Superior temporal gyrus (tissue), 1 donor: ENCODE measurements around the gene TMEM271.
A peak's percentile ranks its signal among the peaks of the same experiment; 100 is the strongest.
"Not testable (repeated sequence)": the region's sequence is repeated elsewhere in the genome, so short reads cannot be mapped to it uniquely, and the experiment has no call there.

ENCODE experiments used
- DNase-seq: peaks from one replicate; pipeline ENCODE4 v3.0.0-alpha.2; 2016; ENCODE audit errors: extremely low spot score

Gene TMEM271

DNA sequence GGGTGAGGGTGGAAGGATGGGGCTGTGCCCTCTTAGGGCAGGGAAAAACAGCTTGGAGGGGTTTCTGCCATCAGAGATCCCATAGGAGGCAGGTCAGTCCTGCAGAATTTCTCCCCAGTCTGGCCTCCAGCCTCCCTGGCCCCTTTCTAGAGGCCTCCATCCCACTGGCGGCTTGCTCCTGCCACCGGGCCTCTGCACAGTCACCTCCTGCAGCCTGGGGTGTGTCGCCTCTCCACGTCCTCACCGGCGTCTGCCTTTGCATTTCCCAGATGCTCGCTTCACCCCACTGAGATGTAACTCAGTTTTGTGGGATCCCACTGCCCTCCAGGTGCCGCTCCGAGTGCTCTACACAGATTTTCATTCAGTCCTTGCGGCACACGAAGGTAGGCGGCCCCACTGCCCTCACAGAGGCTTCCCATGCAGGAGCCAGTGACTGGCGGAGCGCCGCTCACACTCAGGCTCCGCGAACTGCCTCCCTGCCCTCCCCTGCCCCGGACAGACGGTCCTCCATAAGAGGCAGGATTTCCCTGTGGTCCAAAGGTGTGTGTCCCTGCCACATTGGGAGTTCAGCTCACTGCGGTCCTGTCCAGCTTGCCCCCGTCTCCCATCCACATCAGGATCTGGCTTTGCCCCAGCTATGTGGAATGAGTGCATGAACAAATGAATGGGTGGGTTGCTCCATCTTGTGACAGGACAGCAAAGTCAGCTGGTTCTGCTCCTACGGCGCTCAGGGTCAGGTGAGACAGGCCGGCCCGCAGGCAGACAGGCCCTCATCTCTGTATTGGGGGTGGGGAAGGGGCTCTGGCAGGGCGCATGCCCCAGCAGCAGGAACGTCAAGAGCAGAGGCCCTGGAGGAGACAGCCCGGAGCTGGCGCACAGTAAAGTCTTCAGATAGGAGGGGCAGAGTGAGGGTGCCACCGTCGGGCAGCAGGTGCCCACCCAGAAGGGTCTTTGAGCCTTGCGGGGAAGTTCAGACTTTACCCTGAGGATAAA is 2.7 kb upstream of the TMEM271 start:
- no peak for DNase-seq

DNA sequence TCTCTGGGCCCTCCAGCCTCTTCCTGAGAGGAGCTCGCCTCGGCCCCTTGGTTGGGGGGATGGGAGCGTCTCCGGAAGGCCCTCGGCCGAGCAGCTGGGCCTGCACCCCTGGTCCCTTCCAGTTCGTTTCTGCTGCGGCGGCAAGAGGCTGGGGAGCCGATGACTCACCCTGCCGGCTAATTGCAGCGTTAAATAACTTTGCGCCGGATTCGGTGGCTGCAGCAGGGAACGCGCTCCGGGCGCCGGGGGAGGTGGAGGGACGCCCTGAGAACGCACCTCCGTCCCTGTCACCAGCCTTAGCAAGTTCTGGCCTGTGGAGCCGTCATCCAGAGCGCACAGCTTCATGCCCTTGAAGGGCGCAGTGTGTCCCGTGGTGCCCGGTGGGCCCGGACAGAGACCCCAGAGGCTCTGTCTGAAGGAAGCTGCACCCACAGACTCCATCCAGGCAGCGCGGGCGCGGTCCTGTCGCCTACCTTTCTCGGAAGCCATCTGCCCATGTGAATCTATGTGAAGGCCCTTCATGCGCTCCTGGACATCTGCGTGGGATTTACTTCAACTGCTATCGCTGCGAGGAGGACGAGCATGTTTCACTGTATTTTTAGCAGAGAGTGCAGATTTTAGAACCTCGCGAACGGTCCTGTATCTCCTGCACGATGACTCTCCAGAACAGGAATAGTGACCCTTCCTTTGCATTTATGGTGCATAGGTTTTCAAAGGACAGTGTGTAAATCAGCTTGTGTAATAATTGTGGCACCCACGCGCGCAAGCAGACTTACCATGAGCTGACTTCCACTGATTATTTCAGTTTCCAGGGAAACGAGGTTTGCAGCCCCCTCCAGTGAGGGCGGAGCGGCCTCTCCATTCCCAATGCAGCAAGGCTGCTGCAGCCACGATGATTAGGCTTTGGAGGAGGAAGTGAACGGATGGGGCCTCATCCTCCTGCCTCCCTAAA is 1.7 kb upstream of the TMEM271 start:
- peak; percentile 56 for DNase-seq

DNA sequence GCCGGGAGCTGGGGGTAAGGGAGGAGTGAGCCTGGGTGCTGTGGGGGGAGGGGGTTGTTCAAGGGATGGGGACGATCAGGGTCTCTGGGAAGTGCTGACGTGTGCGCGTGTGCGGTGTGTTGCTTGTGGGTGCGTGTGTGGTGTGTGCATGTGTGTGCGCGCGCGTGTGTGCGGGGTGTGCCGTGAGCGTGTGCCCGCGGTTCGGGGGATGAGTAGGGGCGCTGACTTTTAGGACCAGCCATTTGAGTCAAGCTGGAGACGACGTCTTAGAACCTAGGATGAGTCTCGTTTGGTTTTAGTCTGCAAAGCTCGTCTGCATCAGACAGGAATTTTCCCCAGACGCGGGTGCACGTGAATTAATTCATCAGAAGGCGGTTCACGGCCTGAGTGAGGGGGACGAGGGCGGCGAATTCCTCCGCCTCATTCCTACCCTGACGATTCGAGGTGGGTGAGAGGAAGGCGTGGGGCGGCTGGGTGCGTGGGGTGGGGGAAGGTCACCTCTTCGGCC is 950 bp upstream of the TMEM271 start:
- no peak for DNase-seq

DNA sequence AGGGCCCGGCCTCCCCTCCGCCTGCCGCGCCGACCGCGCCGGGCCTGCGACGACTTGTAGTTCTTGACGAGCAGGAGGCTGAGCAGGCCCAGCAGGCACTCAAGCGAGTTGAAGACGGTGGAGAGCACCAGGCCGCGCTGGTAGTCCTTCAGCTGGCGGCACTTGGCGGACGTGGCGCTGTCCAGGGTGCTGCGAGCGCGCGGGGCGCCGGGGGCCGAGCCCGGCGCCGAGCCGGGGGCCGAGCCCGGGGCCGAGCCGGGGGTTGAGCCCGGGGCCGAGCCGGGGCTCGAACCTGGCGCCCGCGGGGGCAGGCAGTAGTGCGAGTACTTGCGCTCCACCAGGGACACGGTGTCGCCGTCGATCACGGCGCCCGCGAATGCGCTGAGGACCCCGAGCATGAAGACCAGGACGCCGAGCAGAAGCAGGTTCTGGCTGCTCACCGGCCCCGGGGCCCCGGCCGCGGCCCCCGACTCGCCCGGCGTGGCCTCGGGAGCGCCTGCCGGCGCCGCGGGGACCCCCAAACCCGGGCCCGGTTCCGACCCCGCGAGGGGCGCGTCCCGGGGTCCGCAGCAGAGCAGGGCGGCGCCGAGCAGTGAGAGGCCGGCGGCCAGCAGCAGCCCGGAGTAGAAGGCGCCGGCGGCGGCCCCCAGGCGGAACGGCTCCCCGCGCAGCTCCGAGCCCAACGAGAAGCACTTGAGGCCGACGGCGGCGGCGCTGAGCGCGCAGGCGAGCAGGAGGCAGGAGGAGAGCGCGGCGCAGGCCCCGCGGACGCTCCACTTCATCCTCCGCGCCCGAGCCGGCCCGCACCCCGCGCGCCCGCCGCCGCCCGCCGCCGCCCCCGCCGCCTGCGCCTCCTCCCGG is 584 bp downstream of the TMEM271 start:
- no peak for DNase-seq

DNA sequence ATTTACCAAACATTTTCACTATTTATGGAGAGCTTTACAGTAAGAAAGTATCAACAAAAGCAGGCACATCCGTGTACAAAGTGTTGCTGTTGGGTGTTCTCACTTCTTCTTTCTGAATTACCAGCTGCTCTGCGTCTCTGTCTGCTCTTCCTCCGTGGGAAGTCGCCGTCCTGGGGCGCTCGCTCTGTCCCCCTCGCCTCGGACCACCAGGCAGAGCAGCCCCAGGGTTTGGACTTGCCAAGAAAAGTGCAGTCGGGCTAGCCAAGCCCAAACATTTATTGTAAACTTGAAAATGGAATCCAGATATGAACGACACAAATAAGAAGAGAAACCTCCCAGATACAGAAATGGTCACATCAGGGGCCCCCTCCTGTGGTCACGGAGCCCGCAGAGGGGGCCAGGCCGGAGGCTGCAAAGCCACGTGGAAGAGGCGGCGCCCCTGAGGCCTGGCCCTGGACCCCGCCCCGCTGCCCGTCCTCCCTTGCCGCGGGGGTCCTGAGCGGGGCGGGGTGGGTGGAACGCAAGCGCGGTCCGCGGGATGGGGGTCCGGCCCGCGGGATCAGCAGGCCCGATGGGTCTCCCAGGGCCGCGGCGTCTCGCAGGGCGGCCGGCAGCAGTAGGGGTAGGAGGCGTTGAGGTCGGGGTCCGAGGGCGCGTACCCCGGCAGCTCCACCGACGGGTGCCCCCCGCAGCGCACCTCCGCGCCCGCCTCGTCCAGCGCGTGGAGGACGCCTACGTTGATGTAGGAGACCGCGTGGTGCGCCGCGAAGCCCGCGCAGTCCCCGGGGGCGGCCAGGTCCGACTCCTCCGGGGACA is 1.5 kb downstream of the TMEM271 start:
- no peak for DNase-seq

DNA sequence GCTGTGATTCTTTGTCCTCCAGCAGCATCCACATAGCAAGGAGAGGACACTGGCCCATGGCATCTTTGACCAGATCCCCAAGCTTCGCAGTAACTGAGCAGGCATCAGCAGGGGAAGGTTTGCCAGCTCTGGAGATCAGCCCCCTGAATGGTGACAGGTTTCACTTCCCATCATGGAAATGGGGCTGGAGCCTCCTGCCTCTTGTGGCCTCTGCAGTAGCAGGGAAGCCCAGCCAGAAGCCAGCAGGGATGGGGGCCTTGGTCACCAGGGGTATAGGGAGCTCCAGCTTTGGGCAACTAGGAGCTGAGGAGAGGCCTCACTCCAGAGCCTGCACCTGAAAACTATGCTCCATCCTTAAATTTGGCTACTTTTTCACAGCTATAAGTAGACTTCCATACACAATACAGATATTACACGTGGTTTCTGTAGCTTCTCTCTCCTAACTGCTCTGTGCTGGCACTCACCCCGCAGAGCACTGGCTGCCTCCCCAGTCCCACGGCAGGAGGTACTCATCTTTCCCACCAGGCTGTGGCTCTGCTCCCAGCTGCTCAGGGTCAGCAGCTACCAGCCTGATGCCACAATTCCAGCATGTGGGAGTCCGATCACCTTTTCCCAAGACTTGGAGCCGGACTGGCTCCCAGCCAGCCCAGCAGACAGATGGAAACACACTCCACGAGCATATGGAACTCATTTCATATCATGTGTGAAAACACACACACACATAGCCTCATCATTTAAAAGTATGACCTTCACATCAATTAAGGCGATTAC is 2.8 kb downstream of the TMEM271 start:
- DNase-seq = no peak

DNA sequence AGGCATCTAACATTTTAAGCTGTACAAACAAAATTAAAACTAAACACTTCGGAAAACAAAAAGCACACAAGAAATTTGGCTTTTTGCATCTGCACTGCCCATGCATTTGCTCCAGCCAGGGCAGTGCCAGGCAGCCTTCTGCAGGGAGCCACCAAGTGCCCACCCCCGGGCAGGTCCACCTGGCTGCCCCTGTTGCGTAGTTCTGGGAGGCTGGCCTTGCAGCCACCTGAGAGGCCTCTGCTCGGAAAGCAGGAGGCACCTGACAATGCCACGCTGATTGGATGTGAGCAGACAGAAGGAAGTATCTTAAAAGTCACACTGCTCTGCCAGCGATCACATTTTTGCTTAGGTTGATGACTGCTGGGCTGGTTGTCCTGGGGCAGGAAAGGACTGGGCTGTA is 3.5 kb downstream of the TMEM271 start:
- DNase-seq = no peak

DNA sequence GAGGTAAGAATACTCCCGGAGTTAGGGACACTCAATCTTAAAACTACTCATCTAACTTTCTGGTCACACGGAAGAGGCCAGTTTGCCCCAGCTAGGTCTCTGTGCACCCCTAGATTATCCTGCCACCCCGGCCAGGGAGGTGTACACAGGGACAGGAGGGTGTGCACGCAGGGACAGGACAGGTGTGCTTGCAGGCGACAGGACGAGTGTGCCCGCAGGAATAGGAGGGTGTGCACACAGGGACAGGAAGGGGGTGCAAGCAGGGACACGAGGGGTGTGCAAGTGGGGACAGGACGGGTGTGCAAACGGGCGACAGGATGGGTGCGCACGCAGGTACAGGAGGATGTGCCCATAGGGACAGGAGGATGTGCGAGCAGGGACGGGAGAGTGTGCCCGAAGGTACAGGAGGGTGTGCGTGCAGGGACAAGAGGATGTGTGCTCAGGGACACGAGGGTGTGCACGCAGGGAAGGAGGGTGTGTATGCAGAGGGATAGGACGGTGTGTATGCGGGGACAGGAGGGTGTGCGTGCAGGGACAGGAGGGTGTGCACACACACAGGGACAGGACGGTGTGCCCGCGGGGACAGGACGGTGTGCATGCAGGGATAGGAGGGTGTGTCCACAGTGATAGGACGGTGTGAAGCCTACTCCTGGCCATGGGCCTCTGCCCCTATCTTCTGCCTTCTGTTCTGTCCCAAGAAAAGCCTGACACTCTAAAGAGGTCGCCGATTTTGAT is 4.1 kb downstream of the TMEM271 start:
- DNase-seq = no peak

DNA sequence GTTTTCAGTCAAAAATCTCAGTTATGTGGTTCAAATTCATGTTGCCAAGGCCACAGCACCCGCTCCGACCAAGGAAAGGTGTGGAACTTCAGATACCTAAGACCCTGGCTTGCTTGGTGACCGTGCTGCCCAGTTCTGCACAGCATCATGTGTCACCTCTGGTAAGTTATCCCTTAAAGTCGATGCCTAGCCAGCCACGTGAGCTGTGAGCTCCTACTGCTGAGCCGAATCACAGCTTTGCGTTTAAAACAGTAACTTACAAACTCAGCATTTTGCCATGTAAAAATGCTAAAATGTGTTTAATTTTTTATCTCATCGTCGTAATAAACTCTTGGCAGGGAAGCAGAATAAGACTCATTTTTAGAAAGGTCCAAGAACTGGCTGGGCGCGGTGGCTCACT is 5.3 kb downstream of the TMEM271 start:
- no peak for DNase-seq

DNA sequence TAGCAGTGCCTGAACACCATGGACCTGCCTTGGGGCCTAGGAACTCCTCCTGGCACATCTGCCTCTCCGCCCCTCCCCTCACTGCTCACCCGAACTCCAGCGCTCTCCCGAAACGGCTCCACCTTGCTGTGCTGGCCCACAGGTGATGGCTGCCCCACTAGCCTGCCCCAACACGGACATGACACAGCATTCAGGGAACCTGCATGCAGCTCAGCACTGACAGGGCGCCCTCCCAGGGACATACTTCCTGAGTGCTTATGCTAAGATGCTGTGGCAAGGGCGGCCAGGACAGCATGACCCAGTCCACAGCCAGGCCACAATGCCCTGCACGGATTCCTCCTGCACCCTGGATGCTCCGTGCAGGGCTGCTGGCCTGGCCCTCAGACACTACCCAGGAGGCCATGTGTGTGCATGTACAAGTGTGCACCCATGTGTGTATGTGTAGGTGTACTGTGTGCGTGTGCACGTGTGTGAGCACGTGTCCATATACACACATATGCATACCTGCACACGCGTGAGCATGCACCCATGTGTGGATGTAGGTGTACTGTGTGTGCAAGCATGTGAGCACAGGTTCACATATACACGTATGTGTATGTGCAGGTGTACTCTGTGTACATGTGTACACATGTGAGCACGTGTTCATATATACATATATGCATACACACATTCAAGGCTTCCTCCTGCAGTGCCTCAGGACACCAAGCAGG is 6.0 kb downstream of the TMEM271 start:
- DNase-seq = no peak

DNA sequence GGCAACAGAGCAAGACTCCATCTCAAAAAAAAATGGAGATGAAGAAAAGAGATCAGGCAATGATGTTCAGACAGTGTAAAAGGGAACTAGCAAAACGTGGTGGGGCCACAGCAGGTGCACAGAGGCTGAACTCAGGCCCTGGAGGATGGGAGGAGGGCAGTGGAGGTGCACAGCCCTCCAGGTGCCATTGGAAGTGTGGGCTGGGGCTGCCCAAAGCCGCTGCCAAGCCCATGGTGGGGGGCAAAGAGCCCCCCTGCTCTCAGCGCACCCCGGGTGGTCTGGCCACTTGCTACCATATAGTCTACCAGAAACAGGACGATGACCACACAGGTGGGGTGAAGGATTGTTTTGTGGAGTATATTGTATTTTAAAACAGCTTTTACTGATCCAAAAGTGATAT is 7.1 kb downstream of the TMEM271 start:
- no peak for DNase-seq

DNA sequence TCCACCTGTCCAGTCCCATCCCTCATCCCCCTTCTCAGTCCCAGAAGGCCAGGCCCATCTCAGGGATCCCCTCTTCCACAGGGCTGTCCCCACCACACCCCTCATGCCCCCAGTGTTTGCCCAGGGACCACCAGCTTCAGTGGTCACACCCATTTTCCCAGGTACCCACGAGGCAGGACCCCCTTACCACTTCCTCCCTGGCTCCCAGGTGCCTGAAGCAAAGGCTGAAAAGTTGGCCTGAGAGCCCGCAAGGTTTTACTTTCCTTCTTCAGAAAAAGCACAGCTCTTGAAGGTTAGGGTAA is 7.8 kb downstream of the TMEM271 start:
- DNase-seq = no peak

DNA sequence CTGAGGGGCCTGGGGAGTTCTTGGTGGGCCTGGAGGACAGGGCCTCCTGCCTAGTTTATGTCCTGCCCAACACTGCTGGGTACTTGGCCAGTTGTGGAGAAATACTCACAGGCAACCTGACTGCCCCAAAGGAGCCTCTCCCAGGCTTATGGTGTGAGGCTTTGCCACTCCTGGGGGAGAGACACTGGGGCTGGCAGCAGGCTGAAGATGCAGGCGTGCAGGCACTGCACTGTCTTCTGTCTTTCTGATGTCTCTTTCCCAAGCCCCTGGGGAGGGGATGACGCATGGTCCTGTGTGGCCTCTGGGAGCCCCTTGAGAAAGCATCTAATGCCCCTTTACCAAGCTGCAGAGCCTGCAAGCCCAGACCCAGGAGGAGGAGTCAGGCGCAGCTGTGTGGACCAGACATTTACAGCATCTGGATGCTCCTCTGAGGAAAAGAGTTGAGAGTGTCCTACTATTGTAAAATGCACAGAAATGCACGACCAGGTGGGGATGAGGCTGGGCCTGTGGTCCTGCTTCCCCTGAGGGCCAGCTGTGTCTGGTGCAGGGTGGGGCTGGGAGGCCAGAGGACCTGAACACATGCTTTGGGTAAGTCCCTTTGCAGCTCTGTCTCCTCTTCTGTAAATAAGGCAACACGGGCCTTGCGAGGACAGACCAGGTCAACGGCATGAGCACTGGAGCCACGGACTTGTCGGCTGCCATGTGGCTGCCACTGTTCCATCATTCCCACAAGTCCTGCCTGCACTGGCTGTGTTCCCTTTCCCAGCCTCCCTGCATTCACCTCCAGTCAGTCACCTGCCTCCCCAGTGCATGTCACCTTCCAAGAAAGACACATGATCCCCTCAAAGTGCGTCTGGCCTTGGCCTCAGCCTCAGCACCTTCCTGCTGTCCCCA is 8.4 kb downstream of the TMEM271 start:
- DNase-seq = no peak

DNA sequence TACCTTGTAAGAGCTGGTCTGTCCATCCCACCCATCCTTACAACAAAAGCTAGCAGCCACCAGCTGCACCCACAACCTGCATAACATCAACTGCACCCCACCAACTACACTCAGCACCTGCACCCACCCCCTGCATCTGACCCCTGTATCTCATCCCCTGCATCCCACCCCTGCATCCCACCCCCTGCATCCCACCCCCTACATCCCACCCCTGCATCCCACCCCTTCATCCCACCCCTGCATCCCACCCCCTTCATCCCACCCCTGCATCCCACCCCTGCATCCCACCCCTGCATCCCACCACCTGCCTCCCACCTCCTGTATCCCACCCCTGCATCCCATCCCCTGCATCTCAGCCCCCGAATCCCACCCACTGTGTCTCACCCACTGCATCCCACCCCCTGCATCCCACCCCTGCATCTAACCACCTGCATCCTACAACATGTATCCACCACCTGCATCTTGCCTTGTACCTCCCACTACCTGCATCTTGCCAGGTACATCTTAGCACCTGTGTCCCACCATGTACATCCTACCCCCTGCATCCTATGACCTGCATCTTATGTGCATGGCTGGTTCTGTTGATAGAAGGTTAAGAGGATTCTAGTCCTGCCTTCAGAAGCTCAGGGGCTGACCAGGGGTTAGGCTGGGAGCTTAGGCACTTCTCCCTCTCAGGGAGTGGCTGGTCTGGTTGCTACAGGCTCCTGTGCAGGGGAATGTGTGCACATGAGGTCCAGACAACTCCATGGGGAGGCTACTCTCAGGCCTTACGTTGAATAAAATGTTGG is 9.4 kb downstream of the TMEM271 start:
- no peak for DNase-seq

DNA sequence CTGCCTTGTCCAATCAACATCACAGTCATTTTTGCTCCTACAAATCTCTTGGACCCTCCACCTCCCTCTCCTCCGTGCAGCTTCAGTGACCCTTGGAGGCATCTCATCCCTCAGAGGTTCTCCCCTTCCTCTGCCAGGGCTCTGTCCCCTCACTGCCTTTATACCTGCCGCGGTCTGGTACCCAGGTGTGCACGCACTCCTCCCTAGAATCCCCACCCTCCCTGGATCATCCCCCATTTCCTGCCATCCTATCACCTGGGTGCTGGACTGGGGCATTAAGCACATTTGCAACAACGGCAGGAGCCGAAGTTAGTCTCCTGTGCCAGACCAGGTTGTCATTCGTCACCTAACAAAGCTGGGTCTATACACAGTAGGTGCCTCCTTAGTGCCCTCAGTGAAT is 10.1 kb downstream of the TMEM271 start:
- DNase-seq = no peak

DNA sequence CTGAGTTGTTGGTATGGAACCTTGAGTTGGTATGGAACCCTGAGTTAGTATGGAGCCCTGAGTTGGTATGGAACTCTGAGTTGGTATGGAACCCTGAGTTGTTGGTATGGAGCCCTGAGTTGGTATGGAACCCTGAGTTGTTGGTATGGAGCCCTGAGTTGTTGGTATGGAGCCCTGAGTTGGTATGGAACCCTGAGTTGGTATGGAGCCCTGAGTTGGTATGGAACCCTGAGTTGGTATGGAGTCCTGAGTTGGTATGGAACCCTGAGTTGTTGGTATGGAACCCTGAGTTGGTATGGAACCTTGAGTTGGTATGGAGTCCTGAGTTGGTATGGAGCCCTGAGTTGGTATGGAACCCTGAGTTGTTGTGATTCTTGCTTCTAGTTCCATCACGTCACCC is 10.5 kb downstream of the TMEM271 start:
- DNase-seq = not testable (repeated sequence)

DNA sequence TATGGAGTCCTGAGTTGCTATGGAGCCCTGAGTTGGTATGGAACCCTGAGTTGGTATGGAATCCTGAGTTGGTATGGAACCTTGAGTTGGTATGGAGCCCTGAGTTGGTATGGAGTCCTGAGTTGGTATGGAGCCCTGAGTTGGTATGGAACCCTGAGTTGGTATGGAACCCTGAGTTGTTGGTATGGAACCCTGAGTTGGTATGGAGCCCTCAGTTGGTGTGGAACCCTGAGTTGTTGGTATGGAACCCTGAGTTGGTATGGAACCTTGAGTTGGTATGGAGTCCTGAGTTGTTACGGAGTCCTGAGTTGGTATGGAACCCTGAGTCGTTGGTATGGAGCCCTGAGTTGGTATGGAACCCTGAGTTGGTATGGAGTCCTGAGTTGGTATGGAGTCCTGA is 13.6 kb downstream of the TMEM271 start:
- DNase-seq = not testable (repeated sequence)
